PC-3 (cell line): ENCODE results near the gene FOXP4. TPM values are rescaled to one million over a fixed set of nuclear protein-coding genes. Genes with fewer than 3 reads are reported as not detected.
A peak's percentile ranks its signal among the peaks of the same experiment; 100 is the strongest.

Experiments
- ATAC-seq: fragments of 200-7000 bp; cut with Tn5 transposase; 2 replicates; pipeline ENCODE4 v1.9.1; 2020; ENCODE audit warnings: mild to moderate bottlenecking, moderate library complexity
- BruUV-seq: library from RNA; stranded (reverse); fragments of 400-500 nt; replicated peaks from 2 replicates; lab custom pipeline; 2021; lab: Mats Ljungman, UMichigan
- CTCF ChIA-PET: fragments of 300-600 bp; sonication (Branson Sonifier 250); formaldehyde crosslinking; loops from one replicate; lab custom pipeline; 2022; ENCODE audit warnings: antibody characterized with exemption; lab: Charles Lee
- POLR2A ChIA-PET: fragments of 300-600 bp; sonication (Branson Sonifier 250); formaldehyde crosslinking; loops from one replicate; lab custom pipeline; 2022; ENCODE audit warnings: antibody characterized with exemption; ENCODE audit not compliant: unreplicated experiment; lab: Charles Lee
- DNase-seq: peaks from one replicate; pipeline ENCODE4 v3.0.0-alpha.2; 2015
- H2AFZ ChIP-seq: fragments of 300-600 bp; sonication (generic); 2 replicates; pipeline ENCODE4 v1.6.0; 2016; ENCODE audit warnings: antibody characterized with exemption, low read length
- H3F3A ChIP-seq: fragments of 300-600 bp; sonication (generic); one replicate; pipeline ENCODE4 v1.6.0; 2017; ENCODE audit warnings: antibody characterized with exemption, low read length, control low read depth, mild to moderate bottlenecking; ENCODE audit not compliant: unreplicated experiment
- H3K27ac ChIP-seq: fragments of 300-600 bp; sonication (generic); 2 replicates; pipeline ENCODE4 v1.5.1; 2016; ENCODE audit warnings: mild to moderate bottlenecking, low read length
- H3K27me3 ChIP-seq: fragments of 300-600 bp; sonication (generic); 2 replicates; pipeline ENCODE4 v1.6.1; 2016; ENCODE audit warnings: low read length, mixed read lengths
- H3K36me3 ChIP-seq: fragments of 300-600 bp; sonication (generic); 2 replicates; pipeline ENCODE4 v1.6.1; 2016; ENCODE audit warnings: low read depth, mixed run types, low read length, mixed read lengths
- H3K4me1 ChIP-seq: fragments of 300-600 bp; sonication (generic); 2 replicates; pipeline ENCODE4 v1.5.1; 2016; ENCODE audit warnings: low read length; ENCODE audit not compliant: insufficient read depth
- H3K4me2 ChIP-seq: fragments of 300-600 bp; sonication (generic); 2 replicates; pipeline ENCODE4 v1.6.0; 2016; ENCODE audit warnings: low read length
- H3K4me3 ChIP-seq: fragments of 300-600 bp; sonication (generic); 2 replicates; pipeline ENCODE4 v1.5.1; 2016; ENCODE audit warnings: mild to moderate bottlenecking, low read length, mixed read lengths
- H3K79me2 ChIP-seq: fragments of 300-600 bp; sonication (generic); 2 replicates; pipeline ENCODE4 v1.6.1; 2017; ENCODE audit warnings: low read length, mixed read lengths
- H3K9ac ChIP-seq: fragments of 300-600 bp; sonication (generic); 2 replicates; pipeline ENCODE4 v1.6.0; 2016; ENCODE audit warnings: mild to moderate bottlenecking, low read length
- H3K9me2 ChIP-seq: fragments of 300-600 bp; sonication (generic); replicated peaks from 2 replicates; pipeline ENCODE4 v1.6.1; 2016; ENCODE audit warnings: mixed run types, low read length, mixed read lengths
- H3K9me3 ChIP-seq: fragments of 300-600 bp; sonication (generic); 2 replicates; pipeline ENCODE4 v1.6.1; 2016; ENCODE audit warnings: low read length, mixed read lengths
- H4K20me1 ChIP-seq: fragments of 300-600 bp; sonication (generic); 2 replicates; pipeline ENCODE4 v1.6.1; 2016; ENCODE audit warnings: low read length, mixed read lengths
- CTCF ChIP-seq: fragments of 300-600 bp; sonication (generic); conservative IDR thresholded peaks from 2 replicates; pipeline ENCODE4 v1.5.1; 2017; ENCODE audit warnings: antibody characterized with exemption, low read depth, mild to moderate bottlenecking, low read length
- EZH2 ChIP-seq: fragments of 300-600 bp; sonication (generic); IDR thresholded peaks from one replicate; pipeline ENCODE4 v1.6.1; 2017; ENCODE audit warnings: antibody characterized with exemption, mild to moderate bottlenecking, low read length; ENCODE audit not compliant: unreplicated experiment
- EZH2phosphoT487 ChIP-seq: fragments of 300-600 bp; sonication (generic); IDR thresholded peaks from 2 replicates; pipeline ENCODE4 v1.6.1; 2018; ENCODE audit warnings: mild to moderate bottlenecking, antibody characterized with exemption, low read length, borderline replicate concordance
- intact Hi-C: fragments of 100-400 bp; cut with micrococcal nuclease; formaldehyde crosslinking; loops from 2 replicates; pipeline ENCODE4 v1.9.0; 2023
- total RNA-seq: library from RNA; depleted of rRNA; stranded (reverse); fragments of >200 nt; gene quantifications from 2 replicates; pipeline ENCODE4 v1.2.3, GENCODE V29; 2014

Gene FOXP4
- total RNA-seq, 1 experiment from 2014 or later: 6.7 TPM

- POLR2A ChIA-PET: no interaction called here
- peak; percentile 7 for DNase-seq
Measured at GRCh38 chr6:41497994-41498393, 48.2 kb upstream of the FOXP4 start.

GRCh38 chr6:41498968-41499599 lies 47.1 kb upstream of the FOXP4 start:
- H3K9me3 ChIP-seq: no peaks in the 10 kb centered on the region
- no peak overlapping the region for H3K27ac ChIP-seq
- no peaks in the 10 kb centered on the region for H3F3A ChIP-seq
- ChIA-PET CTCF (no interaction called here), POLR2A (no interaction called here)
- no TSS peak for BruUV-seq
- no peaks in the 10 kb centered on the region for H3K9me2 ChIP-seq
- no peak for TF ChIP-seq EZH2phosphoT487
- no peak for TF ChIP-seq CTCF
- TF ChIP-seq EZH2: no peak
- H4K20me1 ChIP-seq: no peaks in the 10 kb centered on the region
- no peak overlapping the region for H2AFZ ChIP-seq
- peak; percentile 10 for DNase-seq
- H3K4me1 ChIP-seq: peaks cover 2% of the 10 kb centered on the region
- no peaks in the 10 kb centered on the region for H3K36me3 ChIP-seq
- no peak overlapping the region for H3K4me2 ChIP-seq
- H3K4me3 ChIP-seq: no peak overlapping the region
- H3K9ac ChIP-seq: no peak overlapping the region
- ATAC-seq: no peak
- no peaks in the 10 kb centered on the region for H3K79me2 ChIP-seq
- intact Hi-C loops: no loop called here
- H3K27me3 ChIP-seq: peaks cover 18% of the 10 kb centered on the region

More at GRCh38 chr6:41497994-41498393, 48.2 kb upstream of the FOXP4 start:
- Histone ChIP-seq H3K36me3 (no peaks in the 10 kb centered on the region), H3K27ac (no peak overlapping the region), H3K79me2 (no peaks in the 10 kb centered on the region), H3K4me1 (no peaks in the 10 kb centered on the region), H3K9me2 (no peaks in the 10 kb centered on the region), H4K20me1 (no peaks in the 10 kb centered on the region), H3F3A (no peaks in the 10 kb centered on the region), H3K9ac (no peak overlapping the region), H2AFZ (no peak overlapping the region), H3K4me3 (no peak overlapping the region), H3K27me3 (peaks cover 15% of the 10 kb centered on the region), H3K4me2 (no peak overlapping the region), H3K9me3 (no peaks in the 10 kb centered on the region)
- CTCF ChIA-PET: no interaction called here
- intact Hi-C loops: no loop called here
- TF ChIP-seq EZH2phosphoT487 (no peak), EZH2 (no peak), CTCF (no peak)
- BruUV-seq: no TSS peak
- ATAC-seq: no peak

- CTCF ChIA-PET: no interaction called here
- POLR2A ChIA-PET: no interaction called here
- Histone ChIP-seq H3K27ac (no peak overlapping the region), H4K20me1 (no peaks in the 10 kb centered on the region), H3K4me3 (no peak overlapping the region), H3K9ac (no peak overlapping the region), H3K9me3 (no peaks in the 10 kb centered on the region), H2AFZ (no peak overlapping the region), H3K4me2 (no peak overlapping the region), H3F3A (no peaks in the 10 kb centered on the region), H3K36me3 (no peaks in the 10 kb centered on the region), H3K4me1 (peaks cover 14% of the 10 kb centered on the region), H3K79me2 (no peaks in the 10 kb centered on the region), H3K27me3 (peaks cover 31% of the 10 kb centered on the region), H3K9me2 (no peaks in the 10 kb centered on the region)
- TF ChIP-seq EZH2 (no peak), EZH2phosphoT487 (no peak)
- no TSS peak for BruUV-seq
- no peak for ATAC-seq
- DNase-seq: no peak
- intact Hi-C loops: no loop called here
Measured at GRCh38 chr6:41500561-41500960, 45.6 kb upstream of the FOXP4 start.
